Measurements from ENCODE around the gene MOXD1.
"Not testable (repeated sequence)": the region's sequence is repeated elsewhere in the genome, so short reads cannot be mapped to it uniquely, and the experiment has no call there.

Gene MOXD1

GRCh38 chr6:132357120-132357519 is 44.2 kb downstream of the MOXD1 start:
- in situ Hi-C loops (cut with MboI; ENCODE audit: low sequenced_read_pairs), result no loop called here

DNA sequence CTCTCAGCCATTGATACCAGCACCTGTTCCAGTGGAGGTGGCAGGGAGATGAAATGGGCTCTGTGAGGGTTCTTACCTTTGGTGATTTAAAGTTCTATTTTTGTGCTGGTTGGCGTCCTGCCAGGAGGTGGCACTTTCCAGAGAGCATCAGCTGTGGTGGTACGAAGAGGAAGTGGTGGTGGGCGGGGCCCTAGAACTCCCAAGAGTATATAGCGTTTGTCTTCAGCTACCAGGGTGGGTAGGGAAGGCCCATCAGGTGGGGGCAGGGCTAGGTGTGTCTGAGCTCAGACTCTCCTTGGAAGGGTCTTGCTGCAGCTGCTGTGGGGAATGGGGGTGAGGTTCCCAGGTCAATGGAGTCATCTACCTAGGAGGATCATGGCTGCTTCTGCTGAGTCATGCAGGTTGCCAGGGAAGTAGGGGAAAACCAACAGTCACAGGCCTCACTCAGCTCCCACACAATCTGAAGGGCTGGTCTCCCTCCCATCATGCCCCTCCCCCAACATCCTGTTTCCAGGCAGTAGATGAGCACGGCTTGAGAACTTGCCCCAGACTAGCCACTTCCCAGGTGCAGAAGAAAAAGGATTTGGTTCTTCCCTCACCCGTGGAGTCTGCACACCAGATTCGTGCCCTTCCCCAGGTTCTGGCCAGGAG is 46.6 kb downstream of the MOXD1 start:
- in situ Hi-C loops (cut with MboI; ENCODE audit: low sequenced_read_pairs), result no loop called here

DNA sequence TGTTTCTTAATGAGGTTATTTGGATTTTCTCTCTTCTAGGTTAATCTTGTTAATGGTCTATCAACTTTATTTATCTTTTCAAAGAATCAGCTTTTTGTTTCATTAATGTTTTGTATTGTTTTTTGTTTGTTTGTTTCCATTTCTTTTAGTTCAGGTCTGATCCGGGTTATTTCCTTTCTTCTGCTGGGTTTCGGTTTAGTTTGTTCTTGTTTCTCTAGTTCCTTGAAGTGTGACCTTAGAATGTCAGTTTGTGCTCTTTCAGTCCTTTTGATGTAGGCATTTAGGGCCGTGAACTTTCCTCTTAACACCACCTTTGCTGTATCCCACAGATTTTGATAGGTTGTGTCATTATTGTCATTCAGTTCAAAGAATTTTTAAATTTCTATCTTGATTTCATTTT is 49.3 kb downstream of the MOXD1 start:
- in situ Hi-C loops (cut with MboI; ENCODE audit: low sequenced_read_pairs), result not testable (repeated sequence)

DNA sequence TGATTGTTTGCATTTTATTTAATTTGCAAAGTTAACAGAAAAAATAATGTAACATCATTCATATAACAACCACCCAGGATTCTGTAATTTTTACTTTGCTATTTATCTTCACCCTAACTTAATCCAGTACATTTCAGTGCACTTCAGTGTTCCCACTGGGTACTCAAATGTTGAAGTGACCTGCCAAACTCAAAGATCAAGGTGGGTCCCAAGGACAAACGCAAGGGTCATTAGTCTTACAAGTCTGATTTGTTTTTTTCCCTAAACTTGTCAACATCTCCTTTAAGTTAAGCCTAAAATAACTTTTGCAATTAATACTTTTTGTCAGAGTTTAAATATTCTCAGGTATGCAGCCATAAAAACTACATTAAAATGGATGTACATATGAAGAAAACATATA is 53.0 kb downstream of the MOXD1 start:
- in situ Hi-C loops (cut with MboI; ENCODE audit: low sequenced_read_pairs), result no loop called here

DNA sequence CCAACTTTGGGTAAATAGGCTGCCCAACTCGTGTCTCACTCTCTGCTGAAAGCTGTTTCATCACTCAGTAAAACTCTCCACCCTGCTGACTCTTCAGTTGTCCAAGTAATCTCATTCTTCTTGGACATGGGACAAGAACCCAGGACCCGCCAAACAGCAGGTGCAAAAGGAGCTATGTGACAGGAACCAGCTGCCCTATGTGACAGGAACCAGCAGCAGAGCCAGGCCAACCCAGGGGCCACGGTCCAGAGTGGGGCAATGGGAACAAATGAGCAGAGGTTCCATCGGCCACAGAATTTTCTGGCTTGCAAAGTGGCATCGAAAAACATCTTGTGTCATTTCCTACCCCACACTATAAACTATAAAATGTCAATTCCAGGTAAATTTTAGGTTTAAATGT is 56.5 kb downstream of the MOXD1 start:
- in situ Hi-C loops (cut with MboI; ENCODE audit: low sequenced_read_pairs), result no loop called here

DNA sequence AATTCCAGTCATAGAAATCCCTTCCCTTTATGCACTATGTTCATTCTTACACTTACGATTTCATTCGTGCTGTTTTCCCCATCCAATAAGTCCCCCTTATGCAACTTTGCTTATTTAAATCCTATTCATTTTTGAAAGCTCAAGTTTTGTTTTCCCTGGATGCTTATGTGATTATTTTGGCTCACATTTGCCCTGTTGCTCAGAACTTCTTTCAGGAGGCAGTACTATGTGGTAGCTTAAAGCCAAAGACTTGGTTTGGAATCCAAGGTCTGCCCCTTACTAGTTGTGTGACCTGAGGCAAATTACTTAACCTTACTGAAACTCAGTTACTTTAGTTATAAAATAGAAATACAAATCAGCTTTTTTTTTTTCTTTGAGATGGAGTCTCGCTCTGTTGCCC is 59.6 kb downstream of the MOXD1 start:
- in situ Hi-C loops (cut with MboI; ENCODE audit: low sequenced_read_pairs), result no loop called here

GRCh38 chr6:132334521-132334885 is 66.8 kb downstream of the MOXD1 start:
- in situ Hi-C loops (cut with MboI; ENCODE audit: low sequenced_read_pairs), result no loop called here

DNA sequence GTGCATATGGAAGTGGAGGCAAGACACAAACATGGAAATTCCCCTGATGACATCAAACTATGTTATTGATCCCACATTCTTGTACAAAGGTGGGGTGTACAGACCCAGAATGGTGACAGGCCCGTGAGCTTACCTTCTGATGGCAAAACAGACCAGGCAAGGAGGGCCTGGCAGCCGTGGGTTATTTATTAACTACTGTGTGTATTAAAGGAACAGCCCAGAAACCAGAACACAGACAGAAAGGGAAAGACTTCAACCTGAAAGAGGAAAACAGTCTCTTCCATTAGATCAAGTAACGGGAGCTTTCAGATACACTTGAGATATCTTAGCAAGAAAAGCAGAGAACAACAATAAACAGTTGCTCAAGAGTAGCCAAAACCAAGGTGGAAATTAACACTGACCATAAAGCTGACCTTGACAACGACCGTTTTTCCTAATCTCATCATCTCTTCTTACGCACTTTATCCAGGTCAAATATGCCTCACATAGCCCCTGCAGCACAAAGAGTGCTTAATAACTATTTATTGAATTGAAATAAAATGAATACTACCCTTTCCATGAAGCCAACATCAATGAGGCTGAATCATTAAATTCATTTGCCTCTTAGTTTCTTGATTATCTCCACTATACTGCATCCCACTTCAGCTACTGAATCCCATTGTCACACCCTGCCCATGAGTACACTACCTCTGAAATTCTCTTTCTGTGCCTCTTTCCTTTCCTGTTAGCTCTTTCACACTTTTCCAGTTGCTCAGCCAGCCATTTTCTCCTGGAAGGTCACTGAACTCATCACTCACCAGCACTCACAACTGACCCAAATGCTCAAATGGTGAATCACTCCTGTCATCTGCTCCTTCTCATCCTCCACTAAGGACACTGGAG is 67.4 kb downstream of the MOXD1 start:
- in situ Hi-C loops (cut with MboI; ENCODE audit: low sequenced_read_pairs), result no loop called here

GRCh38 chr6:132330759-132331158 is 70.5 kb downstream of the MOXD1 start:
- in situ Hi-C loops (cut with MboI; ENCODE audit: low sequenced_read_pairs), result no loop called here

DNA sequence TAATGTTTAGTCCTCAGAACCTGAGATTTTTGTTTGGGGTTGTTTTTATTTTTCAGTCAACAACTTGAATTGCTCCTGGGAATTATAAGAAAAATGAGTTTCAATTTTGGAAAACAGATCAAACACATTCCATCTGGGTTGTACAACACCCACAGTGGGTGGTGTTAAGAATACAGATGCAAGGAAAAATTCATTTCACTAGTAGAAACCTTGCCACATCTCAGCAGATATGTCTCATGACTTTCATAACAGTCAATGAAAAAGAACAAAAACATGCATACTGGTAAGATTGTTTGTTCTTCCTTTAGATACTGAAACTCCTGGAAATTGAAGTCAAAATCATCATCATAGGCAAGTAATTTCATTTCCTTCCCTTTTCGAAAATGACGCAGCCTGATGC is 78.9 kb downstream of the MOXD1 start:
- in situ Hi-C loops (cut with MboI; ENCODE audit: low sequenced_read_pairs), result no loop called here

GRCh38 chr6:132320007-132320406 is 81.3 kb downstream of the MOXD1 start:
- in situ Hi-C loops (cut with MboI; ENCODE audit: low sequenced_read_pairs), result no loop called here

- in situ Hi-C loops (cut with MboI; ENCODE audit: low sequenced_read_pairs), result no loop called here
Measured at GRCh38 chr6:132316970-132317369, 84.3 kb downstream of the MOXD1 start.

DNA sequence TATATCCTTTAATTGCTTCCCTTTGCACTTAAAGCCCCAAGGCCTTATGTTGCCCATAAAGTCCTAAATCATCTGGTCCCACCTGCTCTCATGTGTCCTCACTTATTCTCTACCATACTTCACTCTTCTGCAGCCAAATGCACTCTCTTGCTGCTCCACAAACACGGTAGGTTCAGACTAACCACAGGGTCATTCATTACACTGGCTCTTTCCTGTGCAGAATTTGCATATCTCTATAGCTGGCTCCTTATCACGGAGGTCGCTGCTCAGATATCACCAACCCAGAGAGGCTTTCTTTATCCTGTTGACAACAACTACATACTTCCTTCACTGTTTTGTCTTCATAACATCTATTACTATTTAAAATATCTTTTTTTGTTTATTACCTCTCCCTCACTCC is 86.8 kb downstream of the MOXD1 start:
- in situ Hi-C loops (cut with MboI; ENCODE audit: low sequenced_read_pairs), result no loop called here

GRCh38 chr6:132310921-132311320 is 90.4 kb downstream of the MOXD1 start:
- in situ Hi-C loops (cut with MboI; ENCODE audit: low sequenced_read_pairs), result no loop called here

DNA sequence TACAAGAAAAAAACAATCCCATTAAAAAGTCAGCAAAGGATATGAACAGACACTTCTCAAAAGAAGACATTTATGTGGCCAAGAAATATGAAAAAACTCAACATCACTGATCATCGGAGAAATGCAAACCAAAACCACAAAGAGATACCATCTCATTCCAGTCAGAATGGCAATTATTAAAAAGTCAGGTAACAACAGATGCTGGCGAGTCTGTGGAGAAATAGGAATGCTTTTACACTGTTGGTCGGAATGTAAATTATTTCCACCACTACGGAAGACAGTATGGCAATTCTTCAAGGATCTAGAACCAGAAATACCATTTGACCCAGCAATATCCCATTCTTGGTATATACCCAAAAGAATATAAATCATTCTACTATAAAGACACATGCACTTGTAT is 91.1 kb downstream of the MOXD1 start:
- in situ Hi-C loops (cut with MboI; ENCODE audit: low sequenced_read_pairs), result not testable (repeated sequence)

DNA sequence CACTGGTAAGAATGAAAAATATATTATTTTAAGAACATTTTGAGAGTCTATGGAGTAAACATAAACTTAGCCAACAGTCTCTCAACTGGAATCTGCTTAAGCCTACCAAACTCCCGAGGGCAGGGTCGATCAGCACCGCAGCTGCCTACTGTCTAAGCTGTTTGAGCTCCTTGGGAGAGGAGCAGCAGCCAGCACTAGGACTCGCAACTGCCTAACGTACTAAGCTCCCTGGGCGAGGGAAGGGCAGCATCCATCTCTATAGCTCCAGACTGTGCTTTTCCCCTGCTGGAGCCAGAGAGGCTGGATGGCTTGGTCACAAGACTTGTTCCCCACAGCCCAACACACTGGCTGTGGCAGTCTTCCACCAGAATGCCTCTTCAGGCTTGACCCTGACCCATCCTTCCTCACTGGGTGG is 96.4 kb downstream of the MOXD1 start:
- in situ Hi-C loops (cut with MboI; ENCODE audit: low sequenced_read_pairs), result loop anchor here (10.0 kb wide), 1 partner anchor 180 kb away; no protein-coding TSS in a partner anchor

GRCh38 chr6:132300323-132300949 is 100.8 kb downstream of the MOXD1 start:
- in situ Hi-C loops (cut with MboI; ENCODE audit: low sequenced_read_pairs), result loop anchor here (10.0 kb wide), 1 partner anchor 184 kb away; no protein-coding TSS in a partner anchor

DNA sequence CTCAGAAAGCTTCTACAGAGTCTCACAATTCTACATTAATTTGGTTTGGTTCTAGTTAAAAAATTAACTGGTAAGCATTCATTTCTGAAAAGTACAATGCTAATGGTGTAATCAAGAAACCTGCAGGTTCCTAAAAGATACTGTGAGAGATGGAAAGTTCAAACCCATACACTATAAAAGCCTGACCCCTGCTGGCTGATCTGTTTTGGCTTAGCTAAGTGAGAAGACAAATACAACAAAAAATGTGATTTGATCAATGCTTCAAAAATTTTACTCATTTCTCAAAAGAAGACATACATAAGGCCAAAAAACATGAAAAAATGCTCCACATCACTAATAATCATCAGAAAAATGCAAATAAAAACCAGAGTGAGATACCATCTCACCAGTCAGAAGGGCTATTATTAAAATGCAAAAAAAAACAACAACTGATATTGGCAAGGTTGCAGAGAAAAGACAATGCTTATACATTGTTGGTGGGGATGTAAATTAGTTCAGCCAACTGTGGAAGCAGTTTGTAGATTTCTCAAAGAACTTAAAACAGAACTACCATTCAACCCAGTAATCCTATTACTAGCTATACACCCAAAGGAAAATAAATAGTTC is 102.8 kb downstream of the MOXD1 start:
- in situ Hi-C loops (cut with MboI; ENCODE audit: low sequenced_read_pairs), result no loop called here

DNA sequence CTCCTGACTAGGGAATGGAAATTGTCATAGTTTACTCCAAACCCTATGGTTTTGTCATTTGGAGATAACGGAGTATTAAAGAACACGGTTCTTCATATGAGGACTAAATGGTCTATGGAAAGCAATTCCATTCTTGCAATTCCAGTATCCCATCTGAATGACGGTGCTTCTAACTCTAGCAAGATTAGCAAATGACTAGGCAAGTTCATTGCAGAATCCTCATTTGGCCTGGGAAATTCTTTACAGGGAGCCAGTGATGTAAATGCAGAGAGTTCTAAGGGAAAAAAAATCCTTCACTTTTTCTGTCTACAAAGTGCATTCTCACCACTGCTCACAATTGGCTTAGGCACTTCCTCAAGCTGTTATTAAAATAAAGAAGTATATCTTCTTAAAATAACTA is 111.5 kb downstream of the MOXD1 start:
- in situ Hi-C loops (cut with MboI; ENCODE audit: low sequenced_read_pairs), result no loop called here

GRCh38 chr6:132287101-132287500 is 114.2 kb downstream of the MOXD1 start:
- in situ Hi-C loops (cut with MboI; ENCODE audit: low sequenced_read_pairs), result no loop called here

DNA sequence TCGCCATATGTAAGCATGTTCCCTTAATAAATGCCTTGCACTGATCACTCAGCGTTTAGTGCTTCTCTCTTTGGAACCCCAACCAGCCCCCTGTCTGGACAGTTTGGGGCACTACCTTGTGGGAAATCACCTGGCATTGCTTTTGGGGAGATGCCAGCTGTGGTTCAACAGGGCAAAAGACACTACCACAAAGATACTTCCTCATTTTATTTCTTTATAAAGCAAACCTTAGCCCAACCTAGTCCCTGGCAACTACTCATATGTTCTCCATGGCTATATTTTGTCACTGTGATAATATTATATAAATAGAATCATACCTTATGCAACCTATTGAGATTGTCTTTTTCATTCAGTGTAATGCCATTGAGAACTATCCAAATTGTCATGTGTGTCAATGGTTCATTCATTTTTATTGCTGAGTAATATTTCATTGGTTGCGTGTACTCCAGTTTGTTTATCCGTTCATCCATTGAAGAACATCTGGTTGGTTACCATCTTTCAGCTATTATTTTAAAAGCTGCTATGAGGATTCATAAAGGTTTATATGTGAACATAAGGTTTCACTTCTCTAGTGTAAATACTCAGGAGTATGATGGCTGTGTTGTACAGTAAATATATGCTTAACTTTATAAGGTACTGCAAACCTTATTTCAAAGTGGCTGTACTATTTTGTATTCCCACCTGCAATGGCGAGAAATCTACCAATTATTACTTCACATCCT is 114.8 kb downstream of the MOXD1 start:
- in situ Hi-C loops (cut with MboI; ENCODE audit: low sequenced_read_pairs), result no loop called here
